Activated CD4-positive, CD25-positive, alpha-beta regulatory T cell treated with anti-CD3 and anti-CD28 coated beads, Interleukin-2, amount 50 U/mL, for 24 hours (primary cell): ENCODE data around the gene RPL7A.
"Not testable (repeated sequence)": the region's sequence is repeated elsewhere in the genome, so short reads cannot be mapped to it uniquely, and the experiment has no call there.

Experiments used
- ATAC-seq, 2 donors: fragments of 150-1000 bp; cut with Tn5 transposase; one replicate each; pipeline ENCODE4 v1.10.0; 2021; ENCODE audit warnings: mild to moderate bottlenecking in 1 of 2, moderate library complexity in 1 of 2

Gene RPL7A

GRCh38 chr9:133370685-133371084 lies 22.7 kb downstream of the RPL7A start:
- ATAC-seq, result peak; percentile 24 to 33

- ATAC-seq, result peak; percentile 77 to 78
Measured at GRCh38 chr9:133371261-133371711, 23.3 kb downstream of the RPL7A start.

- no peak for ATAC-seq
Measured at GRCh38 chr9:133372144-133372543, 24.1 kb downstream of the RPL7A start.

GRCh38 chr9:133374612-133375115 lies 26.6 kb downstream of the RPL7A start:
- peak; percentile 9 to 14 for ATAC-seq

DNA sequence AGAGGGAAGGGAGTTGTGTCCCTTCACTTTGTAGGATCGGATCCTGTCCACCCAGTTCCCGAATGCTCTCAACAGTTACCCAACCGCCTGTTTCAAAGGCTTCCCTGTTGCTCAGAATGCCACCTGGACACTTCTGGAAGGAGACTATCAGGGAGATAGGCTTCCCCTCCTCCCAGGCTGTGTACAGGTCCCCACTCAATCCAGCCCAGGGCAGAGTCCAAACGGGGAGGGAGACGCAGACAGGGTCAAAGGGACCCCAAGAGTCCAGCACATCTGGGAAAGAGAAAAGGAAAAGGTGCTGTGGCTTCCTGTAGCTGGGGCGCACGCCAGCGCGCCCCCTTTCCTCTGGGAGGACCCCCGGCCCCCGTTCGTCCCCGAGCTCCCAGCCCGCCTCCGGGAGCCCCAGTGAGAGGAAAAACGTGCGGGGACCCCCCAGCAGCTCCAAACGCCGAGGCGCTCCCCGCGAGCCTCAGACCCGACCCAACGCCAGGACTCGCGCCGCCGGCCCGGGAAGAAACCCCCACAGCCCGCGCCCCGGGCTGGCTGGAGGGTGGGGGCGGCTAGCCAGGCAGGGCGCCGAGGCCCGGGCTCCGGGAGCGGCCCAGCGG lies 27.2 kb downstream of the RPL7A start:
- ATAC-seq, result no peak

- ATAC-seq, result peak; percentile 75 to 80
Measured at GRCh38 chr9:133375724-133376654, 28.0 kb downstream of the RPL7A start, which contains the start of the genes STKLD1 and SURF4. TSS of gene STKLD1 (plus strand) at chr9:133376366. CDS start at chr9:133376474, 108 bp downstream. TSS of gene SURF4 (minus strand) at chr9:133376060. CDS start at chr9:133375969, 91 bp downstream.

GRCh38 chr9:133377280-133377679 lies 29.3 kb downstream of the RPL7A start:
- not testable (repeated sequence) for ATAC-seq

- ATAC-seq, result no peak
Measured at GRCh38 chr9:133377721-133378216, 29.8 kb downstream of the RPL7A start.

GRCh38 chr9:133378408-133378962 lies 30.5 kb downstream of the RPL7A start:
- no peak for ATAC-seq

DNA sequence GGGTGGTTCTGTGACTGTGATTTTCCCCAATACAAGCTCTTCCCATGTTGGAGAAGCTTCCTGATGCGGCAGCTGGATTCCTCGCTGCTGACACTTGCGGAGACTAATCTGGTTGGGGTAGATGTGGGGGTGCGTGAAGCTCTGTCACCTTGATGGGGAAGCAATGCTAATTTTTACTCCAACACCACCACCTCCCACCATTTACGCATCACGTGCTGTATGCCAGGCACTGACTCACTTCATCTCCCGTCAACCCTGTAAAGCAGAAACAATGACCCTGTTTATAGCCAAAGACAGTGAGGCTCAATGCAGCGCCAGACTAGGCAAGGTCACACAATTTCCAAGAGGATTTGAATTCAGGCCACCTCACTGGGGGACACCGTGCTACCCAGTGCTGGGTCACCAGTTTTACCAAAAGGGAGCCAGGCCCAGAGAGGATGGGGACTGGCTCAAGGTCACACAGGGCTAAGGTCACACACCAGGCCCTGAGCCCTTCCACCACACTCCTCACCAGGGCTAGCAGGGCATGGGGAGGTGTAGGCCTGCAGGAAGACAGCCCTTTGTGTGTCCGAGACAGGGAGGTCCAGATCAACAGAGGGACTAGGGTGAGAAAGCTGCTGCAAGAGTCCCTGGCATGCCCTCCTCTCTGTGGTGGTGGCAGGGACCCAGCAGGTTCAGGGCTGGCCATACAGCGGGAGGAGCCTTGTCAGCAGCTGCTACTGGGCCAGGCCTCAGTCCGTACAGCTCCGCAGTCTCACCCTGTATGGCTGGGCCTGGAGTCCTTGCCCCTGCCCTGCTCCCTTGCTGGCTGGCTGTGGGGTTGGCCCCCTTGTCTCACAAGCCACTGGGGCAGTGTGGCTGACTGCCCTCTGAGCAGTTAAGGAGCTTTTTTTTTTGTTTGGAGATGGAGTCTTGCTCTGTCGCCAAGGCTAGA lies 31.4 kb downstream of the RPL7A start:
- no peak for ATAC-seq

GRCh38 chr9:133380734-133381133 lies 32.7 kb downstream of the RPL7A start:
- ATAC-seq, result no peak

- no peak for ATAC-seq
Measured at GRCh38 chr9:133382507-133383141, 34.6 kb downstream of the RPL7A start.

DNA sequence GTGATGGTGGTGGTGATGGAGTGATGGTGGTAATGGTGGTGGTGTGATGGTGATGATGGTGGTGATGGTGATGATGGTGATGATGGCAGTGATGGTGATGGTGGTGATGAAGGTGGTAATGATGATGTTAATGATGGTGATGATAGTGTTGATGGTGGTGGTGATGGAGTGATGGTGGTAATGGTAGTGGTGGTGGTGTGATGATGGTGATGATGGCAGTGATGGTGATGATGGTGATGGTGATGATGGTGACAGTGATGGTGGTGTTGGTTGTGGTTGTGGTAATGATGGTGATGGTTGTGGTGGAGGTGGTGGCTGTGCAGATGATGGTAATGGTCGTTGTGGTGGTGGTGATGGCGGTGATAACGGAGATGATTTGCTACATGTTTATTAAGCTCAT lies 35.4 kb downstream of the RPL7A start:
- no peak for ATAC-seq

- ATAC-seq, result no peak
Measured at GRCh38 chr9:133384736-133385321, 36.8 kb downstream of the RPL7A start.

DNA sequence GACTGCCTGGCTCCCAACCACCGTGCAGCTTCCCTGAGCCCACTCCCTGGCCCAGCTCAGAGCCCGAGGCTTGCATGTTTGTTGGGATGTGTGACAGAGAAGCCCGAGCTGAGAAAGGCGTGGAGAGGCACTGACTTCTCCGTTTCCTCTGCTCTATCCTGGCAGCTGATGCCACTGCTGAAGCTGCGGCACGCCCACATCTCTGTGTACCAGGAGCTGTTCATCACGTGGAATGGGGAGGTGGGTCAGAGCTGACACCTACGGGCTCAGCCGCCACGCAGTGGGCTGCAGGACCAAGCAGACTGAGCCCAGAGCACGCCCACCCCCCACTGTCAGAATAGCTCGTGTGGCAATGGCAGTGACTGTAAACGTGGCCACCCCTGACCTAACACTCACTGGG lies 37.4 kb downstream of the RPL7A start:
- ATAC-seq, result no peak

DNA sequence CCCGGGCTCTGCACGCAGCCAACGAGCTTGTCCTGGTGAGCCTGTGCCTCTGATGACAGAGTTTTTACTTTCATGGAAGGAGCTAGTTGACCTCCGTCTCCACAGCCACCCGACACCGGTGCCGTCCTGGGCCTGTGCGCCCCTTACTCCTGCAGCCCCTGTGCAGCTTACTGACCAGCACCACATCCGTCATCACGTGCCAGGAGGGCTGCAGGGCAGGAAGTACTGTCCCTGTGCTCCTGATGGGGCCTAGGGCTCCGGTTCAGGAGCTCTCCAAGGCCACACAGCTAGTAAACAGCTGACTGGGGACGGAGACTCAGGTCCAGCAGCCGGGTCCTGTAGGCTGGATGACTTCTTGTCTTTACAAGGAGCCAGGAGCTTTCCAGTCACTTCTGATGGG lies 38.3 kb downstream of the RPL7A start:
- no peak for ATAC-seq

GRCh38 chr9:133387680-133388079 lies 39.7 kb downstream of the RPL7A start:
- no peak for ATAC-seq

- ATAC-seq, result no peak
Measured at GRCh38 chr9:133389025-133389557, 41.1 kb downstream of the RPL7A start.

GRCh38 chr9:133389562-133389961 lies 41.5 kb downstream of the RPL7A start:
- no peak for ATAC-seq

DNA sequence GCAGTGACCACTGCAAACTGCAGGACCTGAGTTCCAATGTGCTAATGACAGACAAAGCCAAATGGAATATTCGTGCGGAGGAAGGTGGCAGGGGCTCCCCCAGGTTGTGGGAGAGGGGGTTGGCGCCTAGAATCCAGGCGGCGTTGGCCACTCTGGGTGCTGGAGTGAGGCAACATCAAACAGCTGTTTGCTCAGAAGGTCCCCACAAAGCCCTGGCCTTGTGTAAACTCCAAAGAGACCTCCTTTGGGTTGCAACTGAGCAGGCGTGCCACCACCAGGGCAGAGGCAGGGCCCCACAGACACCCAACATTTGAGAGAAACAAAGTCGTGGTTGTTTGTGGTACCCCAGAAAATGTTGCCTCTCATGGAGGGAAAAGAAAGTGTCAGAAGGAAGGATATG lies 42.7 kb downstream of the RPL7A start:
- ATAC-seq, result no peak

DNA sequence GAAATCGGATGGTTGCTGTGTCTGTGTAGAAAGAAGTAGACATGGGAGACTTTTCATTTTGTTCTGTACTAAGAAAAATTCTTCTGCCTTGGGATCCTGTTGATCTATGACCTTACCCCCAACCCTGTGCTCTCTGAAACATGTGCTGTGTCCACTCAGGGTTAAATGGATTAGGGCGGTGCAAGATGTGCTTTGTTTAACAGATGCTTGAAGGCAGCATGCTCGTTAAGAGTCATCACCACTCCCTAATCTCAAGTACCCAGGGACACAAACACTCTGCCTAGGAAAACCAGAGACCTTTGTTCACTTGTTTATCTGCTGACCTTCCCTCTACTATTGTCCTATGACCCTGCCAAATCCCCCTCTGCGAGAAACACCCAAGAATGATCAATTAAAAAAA lies 43.4 kb downstream of the RPL7A start:
- not testable (repeated sequence) for ATAC-seq
